ENCODE measurements around the gene CLDN2.

- TF ChIP-seq POLR2AphosphoS5 (IDR thresholded peaks at IDR 0.05; ENCODE audit: borderline replicate concordance, low read depth, low read length) (no peak), EZH2 (IDR thresholded peaks at IDR 0.05) (no peak)
Measured at GRCh38 chrX:106931831-106932491, 11.8 kb downstream of the CLDN2 start.
